ENCODE measurements around the gene CDH23. TPM values are rescaled to one million over a fixed set of nuclear protein-coding genes. Genes with fewer than 3 reads are reported as not detected.

CDH23 gene
- total and polyA plus RNA-seq, 9 of the 15 experiments (the other 6 are each of a cell fraction or from before 2014, with no cell fraction given) = 0.18 to 1.2 (median 0.47) TPM

- in situ Hi-C loops (cut with MboI) = loop anchor here (10.0 kb wide), 2 partner anchors 315 to 425 kb away; no protein-coding TSS in a partner anchor
- H3K79me2 ChIP-seq (ENCODE audit: control insufficient read depth, insufficient read depth, low read length) = no peaks in the 10 kb centered on the region
- H3K36me3 ChIP-seq (ENCODE audit: control insufficient read depth, insufficient read depth, low read length) = no peaks in the 10 kb centered on the region
- ATAC-seq (no peak), FAIRE-seq (no peak), DNase-seq (ENCODE audit: extremely low read depth in 1 of 4, low spot score in 3 of 4) (no peak)
- H3K27me3 ChIP-seq (ENCODE audit: control insufficient read depth in 2 of 2, insufficient read depth in 2 of 2, low read length in 2 of 2) = peaks cover 41 to 63% of the 10 kb centered on the region in 2 experiments
- H3K4me2 ChIP-seq (ENCODE audit: insufficient read depth, low read length) = no peak overlapping the region
- H2AFZ ChIP-seq (ENCODE audit: low read depth, low read length) = no peak overlapping the region
- TF ChIP-seq ZFP36 (IDR thresholded peaks at IDR 0.05; ENCODE audit: low read depth, low read length, partially characterized antibody) (peak; percentile 31), ZNF354B (CRISPR knock-in tag; IDR thresholded peaks at IDR 0.05) (no peak), BCOR (IDR thresholded peaks at IDR 0.05) (peak; percentile 19; the same call in 1 of the 2 replicates)
- ChIA-PET CTCF (ENCODE audit: low intra/inter-chr PET ratio) (interaction anchor here (0.9 kb wide), 1 partner anchor 19 kb away, joined by 3 read pairs; no protein-coding TSS in a partner anchor), POLR2A (interaction anchor here (0.6 to 2.0 kb wide), 4 partner anchors 9 to 115 kb away, joined by 3 to 6 read pairs (median 4); no protein-coding TSS in a partner anchor)
- no TSS peak for BruUV-seq (replicated peaks)
- H3K9me3 ChIP-seq (replicated peaks; ENCODE audit: control insufficient read depth, insufficient read depth, low read depth, low read length) = no peaks in the 10 kb centered on the region
- peaks cover 8% of the 10 kb centered on the region; the same call in 1 of the 2 replicates for H4K20me1 ChIP-seq (replicated peaks; ENCODE audit: control insufficient read depth, insufficient read depth, low read length)
- H3K9ac ChIP-seq (ENCODE audit: insufficient read depth in 1 of 2, low read depth in 2 of 2, low read length in 2 of 2) = no peak overlapping the region
- peaks cover 0 to 4% of the 10 kb centered on the region in 2 experiments; a peak in 2 of 5 replicates for H3K4me1 ChIP-seq (replicated peaks in 1 of 2; ENCODE audit: control insufficient read depth in 2 of 2, insufficient read depth in 2 of 2, low read length in 2 of 2)
- 5% methylated on average over 14 of the region's 14 CpGs for WGBS (ENCODE audit: insufficient coverage, low coverage, missing lambda C conversion rate)
- H3K9me1 ChIP-seq (ENCODE audit: control insufficient read depth, insufficient read depth, low read length) = no peaks in the 10 kb centered on the region
- H3K27ac ChIP-seq (ENCODE audit: extremely low read depth, low read depth, low read length) = no peak overlapping the region
- H3K4me3 ChIP-seq = no peak overlapping the region
- intact Hi-C loops (cut with micrococcal nuclease) = no loop called here
Observed at GRCh38 chr10:71389768-71390460, 6.8 kb upstream of the CDH23 start.

DNA sequence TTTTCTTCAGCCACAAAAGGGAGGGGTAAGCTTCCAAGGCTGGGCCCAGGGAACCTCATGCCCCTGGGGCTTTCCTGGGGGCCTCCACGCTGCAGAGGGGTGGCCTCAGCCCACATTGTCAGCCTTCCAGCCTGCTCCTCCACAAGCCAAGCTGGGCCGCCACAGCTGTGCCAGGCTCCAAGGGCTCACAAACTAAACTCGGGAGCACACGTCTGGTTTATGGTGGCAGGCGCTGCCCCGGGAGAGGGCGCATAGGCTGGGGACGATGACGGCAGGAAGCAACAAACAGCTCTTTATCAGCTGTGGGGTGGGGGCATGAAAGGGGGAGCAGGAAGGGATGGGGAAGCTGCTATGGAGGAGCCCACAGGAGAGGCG lies 6.3 kb upstream of the CDH23 start:
- Histone ChIP-seq H3K9me1 (ENCODE audit: control insufficient read depth, insufficient read depth, low read length) (no peaks in the 10 kb centered on the region), H3K27me3 (ENCODE audit: control insufficient read depth in 2 of 2, insufficient read depth in 2 of 2, low read length in 2 of 2) (peaks cover 47 to 68% of the 10 kb centered on the region in 2 experiments), H3K4me3 (no peak overlapping the region), H3K4me2 (ENCODE audit: insufficient read depth, low read length) (no peak overlapping the region), H3K79me2 (ENCODE audit: control insufficient read depth, insufficient read depth, low read length) (no peaks in the 10 kb centered on the region), H3K9ac (ENCODE audit: insufficient read depth in 1 of 2, low read depth in 2 of 2, low read length in 2 of 2) (no peak overlapping the region), H4K20me1 (replicated peaks; ENCODE audit: control insufficient read depth, insufficient read depth, low read length) (peaks cover 11% of the 10 kb centered on the region), H3K36me3 (ENCODE audit: control insufficient read depth, insufficient read depth, low read length) (no peaks in the 10 kb centered on the region), H3K4me1 (replicated peaks in 1 of 2; ENCODE audit: control insufficient read depth in 2 of 2, insufficient read depth in 2 of 2, low read length in 2 of 2) (peaks cover 0 to 4% of the 10 kb centered on the region in 2 experiments; a peak in 2 of 5 replicates), H3K27ac (ENCODE audit: extremely low read depth, low read depth, low read length) (no peak overlapping the region), H3K9me3 (replicated peaks; ENCODE audit: control insufficient read depth, insufficient read depth, low read depth, low read length) (no peaks in the 10 kb centered on the region), H2AFZ (ENCODE audit: low read depth, low read length) (no peak overlapping the region)
- intact Hi-C loops (cut with micrococcal nuclease) = no loop called here
- in situ Hi-C loops (cut with MboI) = no loop called here
- ChIA-PET CTCF (ENCODE audit: low intra/inter-chr PET ratio) (interaction anchor here (0.9 kb wide), 1 partner anchor 19 kb away, joined by 3 read pairs; no protein-coding TSS in a partner anchor), POLR2A (interaction anchor here (0.6 to 2.0 kb wide), 6 partner anchors 8 to 115 kb away, joined by 3 to 6 read pairs (median 4); no protein-coding TSS in a partner anchor)
- ATAC-seq (no peak), DNase-seq (ENCODE audit: extremely low read depth in 1 of 4, low spot score in 3 of 4) (no peak), FAIRE-seq (no peak)
- 1% methylated on average over 10 of the region's 10 CpGs for WGBS (ENCODE audit: insufficient coverage, low coverage, missing lambda C conversion rate)
- BruUV-seq (replicated peaks) = no TSS peak
- TF ChIP-seq VEZF1 (CRISPR knock-in tag; IDR thresholded peaks at IDR 0.05) = peak; percentile 50
- no peak for TF ChIP-seq CAMTA2 (CRISPR knock-in tag; conservative IDR thresholded peaks at IDR 0.05)
